C4-2B (cell line): ENCODE data around the gene CNTN5.

ENCODE experiments used
- CTCF ChIP-seq: fragments of 450-650 bp; conservative IDR thresholded peaks from 2 replicates; pipeline ENCODE4 v1.5.1; 2017; ENCODE audit warnings: mild to moderate bottlenecking
- ZFX ChIP-seq: fragments of 450-650 bp; IDR thresholded peaks from 2 replicates; pipeline ENCODE4 v1.6.1; 2017

GRCh38 chr11:99901175-99901574 lies 880.4 kb downstream of the CNTN5 start:
- TF ChIP-seq CTCF = no peak
- no peak for TF ChIP-seq ZFX
